Neural cell (in vitro differentiated cells): Measurements from ENCODE around the gene MEGF6.
"Not testable (repeated sequence)": the region's sequence is repeated elsewhere in the genome, so short reads cannot be mapped to it uniquely, and the experiment has no call there.

ENCODE experiments used
- EP300 ChIP-seq: fragments of 450-650 bp; conservative IDR thresholded peaks from 2 replicates; pipeline ENCODE4 v1.6.1; 2014; ENCODE audit warnings: antibody characterized with exemption, mild to moderate bottlenecking, moderate library complexity; ENCODE audit not compliant: poor library complexity, severe bottlenecking
- EZH2 ChIP-seq: fragments of 200-600, 300-800 bp; shearing (Covaris generic), sonication (generic); IDR thresholded peaks from 2 replicates; pipeline ENCODE4 v1.6.1; 2014; ENCODE audit warnings: antibody characterized with exemption, low read length, borderline replicate concordance, mild to moderate bottlenecking; ENCODE audit not compliant: insufficient read depth, poor library complexity, severe bottlenecking
- MXI1 ChIP-seq: fragments of 450-650 bp; conservative IDR thresholded peaks from 2 replicates; pipeline ENCODE4 v1.6.1; 2014; ENCODE audit warnings: antibody characterized with exemption, mild to moderate bottlenecking; ENCODE audit not compliant: poor library complexity, severe bottlenecking
- SMC3 ChIP-seq: fragments of 450-650 bp; conservative IDR thresholded peaks from 2 replicates; pipeline ENCODE4 v1.6.1; 2014; ENCODE audit warnings: antibody characterized with exemption, mild to moderate bottlenecking, moderate library complexity; ENCODE audit not compliant: poor library complexity
- TAF1 ChIP-seq: IDR thresholded peaks from 2 replicates; pipeline ENCODE4 v1.6.1; 2012; ENCODE audit warnings: low read depth
- TF ChIP-seq, protein P1 (sequence below): fragments of 450-650 bp; IDR thresholded peaks from 2 replicates; pipeline ENCODE4 v1.5.1; 2014; ENCODE audit warnings: antibody characterized with exemption, mild to moderate bottlenecking, moderate library complexity; ENCODE audit not compliant: poor library complexity, severe bottlenecking

DNA sequence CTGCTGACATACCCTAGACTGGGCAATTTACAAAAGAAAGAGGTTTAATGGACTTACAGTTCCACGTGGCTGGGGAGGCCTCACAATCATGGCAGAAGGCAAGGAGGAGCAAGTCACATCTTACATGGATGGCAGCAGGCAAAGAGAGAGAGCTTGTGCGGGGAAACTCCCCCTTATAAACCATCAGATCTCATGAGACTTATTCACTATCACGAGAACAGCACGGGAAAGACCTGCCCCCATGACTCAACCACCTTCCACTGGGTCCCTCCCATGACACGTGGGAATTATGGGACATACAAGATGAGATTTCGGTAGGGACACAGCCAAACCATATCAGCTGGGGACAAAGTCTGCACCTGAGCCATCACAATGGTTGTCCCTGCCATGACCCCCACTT lies 35.8 kb downstream of the MEGF6 start:
- not testable (repeated sequence) for TF ChIP-seq TAF1, MXI1, EZH2, SMC3, EP300
- TF ChIP-seq, protein P1, sequence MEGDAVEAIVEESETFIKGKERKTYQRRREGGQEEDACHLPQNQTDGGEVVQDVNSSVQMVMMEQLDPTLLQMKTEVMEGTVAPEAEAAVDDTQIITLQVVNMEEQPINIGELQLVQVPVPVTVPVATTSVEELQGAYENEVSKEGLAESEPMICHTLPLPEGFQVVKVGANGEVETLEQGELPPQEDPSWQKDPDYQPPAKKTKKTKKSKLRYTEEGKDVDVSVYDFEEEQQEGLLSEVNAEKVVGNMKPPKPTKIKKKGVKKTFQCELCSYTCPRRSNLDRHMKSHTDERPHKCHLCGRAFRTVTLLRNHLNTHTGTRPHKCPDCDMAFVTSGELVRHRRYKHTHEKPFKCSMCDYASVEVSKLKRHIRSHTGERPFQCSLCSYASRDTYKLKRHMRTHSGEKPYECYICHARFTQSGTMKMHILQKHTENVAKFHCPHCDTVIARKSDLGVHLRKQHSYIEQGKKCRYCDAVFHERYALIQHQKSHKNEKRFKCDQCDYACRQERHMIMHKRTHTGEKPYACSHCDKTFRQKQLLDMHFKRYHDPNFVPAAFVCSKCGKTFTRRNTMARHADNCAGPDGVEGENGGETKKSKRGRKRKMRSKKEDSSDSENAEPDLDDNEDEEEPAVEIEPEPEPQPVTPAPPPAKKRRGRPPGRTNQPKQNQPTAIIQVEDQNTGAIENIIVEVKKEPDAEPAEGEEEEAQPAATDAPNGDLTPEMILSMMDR = not testable (repeated sequence)
